HG03139 (cell line): ENCODE data around the gene TAL2.

ENCODE experiments used
- ATAC-seq: cut with Tn5 transposase; IDR thresholded peaks from one replicate; pipeline ENCODE4 v1.9.1; 2021; ENCODE audit not compliant: unreplicated experiment

TAL2 gene

GRCh38 chr9:105673850-105674387, 11.7 kb downstream of the TAL2 start:
- no peak for ATAC-seq

- no peak for ATAC-seq
Measured at GRCh38 chr9:105676351-105676923, 14.2 kb downstream of the TAL2 start.

GRCh38 chr9:105678163-105678562, 15.9 kb downstream of the TAL2 start:
- no peak for ATAC-seq

- no peak for ATAC-seq
Measured at GRCh38 chr9:105678781-105679180, 16.5 kb downstream of the TAL2 start.

- no peak for ATAC-seq
Measured at GRCh38 chr9:105679257-105680022, 17.2 kb downstream of the TAL2 start.

- ATAC-seq: no peak
Measured at GRCh38 chr9:105681313-105681712, 19.1 kb downstream of the TAL2 start.

GRCh38 chr9:105681724-105682123, 19.5 kb downstream of the TAL2 start:
- no peak for ATAC-seq

GRCh38 chr9:105683688-105684275, 21.5 kb downstream of the TAL2 start:
- no peak for ATAC-seq

- ATAC-seq: no peak
Measured at GRCh38 chr9:105686936-105687335, 24.7 kb downstream of the TAL2 start.

GRCh38 chr9:105690742-105691141, 28.5 kb downstream of the TAL2 start:
- ATAC-seq: no peak

- peak; percentile 11 for ATAC-seq
Measured at GRCh38 chr9:105693435-105694189, 31.4 kb downstream of the TAL2 start.

GRCh38 chr9:105694190-105694847, 32.1 kb downstream of the TAL2 start, which contains the start of gene TMEM38B:
TSS of gene TMEM38B (plus strand) at chr9:105694541. CDS start at chr9:105694661, 120 bp downstream.
- peak; percentile 58 for ATAC-seq

- peak; percentile 58 for ATAC-seq
Measured at GRCh38 chr9:105694848-105695581, 32.8 kb downstream of the TAL2 start.

- ATAC-seq: no peak
Measured at GRCh38 chr9:105696219-105696793, 34.0 kb downstream of the TAL2 start.

GRCh38 chr9:105697871-105698270, 35.6 kb downstream of the TAL2 start:
- ATAC-seq: no peak

- no peak for ATAC-seq
Measured at GRCh38 chr9:105698348-105698870, 36.2 kb downstream of the TAL2 start.

GRCh38 chr9:105700668-105701067, 38.4 kb downstream of the TAL2 start:
- ATAC-seq: no peak

- ATAC-seq: no peak
Measured at GRCh38 chr9:105701145-105701544, 38.9 kb downstream of the TAL2 start.

GRCh38 chr9:105702207-105702606, 40.0 kb downstream of the TAL2 start:
- no peak for ATAC-seq
